ENCODE data around the gene NHSL2.

DNA sequence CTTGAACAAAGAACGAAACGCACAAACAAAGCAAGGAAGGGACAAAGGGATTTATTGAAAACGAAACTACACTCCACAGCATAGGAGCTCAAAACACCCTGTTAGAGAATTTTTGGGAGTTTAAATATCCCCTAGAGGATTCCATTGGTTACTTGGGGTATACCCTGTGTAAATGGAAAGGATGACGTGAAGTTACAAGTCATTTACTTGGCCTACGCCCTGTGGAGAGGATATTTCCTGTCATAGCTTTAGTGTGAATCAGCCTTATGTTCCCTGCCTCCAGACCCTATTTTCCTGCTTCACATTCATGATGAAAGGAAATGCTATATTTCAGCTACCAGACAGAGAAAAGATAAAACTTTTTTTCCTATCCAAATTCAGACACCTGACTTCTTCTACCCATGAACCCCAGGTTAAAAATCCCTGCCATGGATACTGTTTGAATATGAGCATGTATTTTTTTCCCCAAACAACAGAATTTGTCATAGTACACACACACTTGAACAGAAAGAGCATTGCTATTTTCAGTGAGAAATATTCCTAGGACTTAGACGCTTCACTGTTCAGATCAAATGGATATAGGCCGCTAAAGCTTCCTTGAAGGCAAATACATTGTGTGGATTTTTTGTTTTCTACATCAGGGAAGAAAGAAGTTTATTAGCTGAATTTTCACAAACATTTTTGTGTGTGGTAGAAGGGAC, 291.3 kb downstream of the NHSL2 start:
- TF ChIP-seq, protein P1, sequence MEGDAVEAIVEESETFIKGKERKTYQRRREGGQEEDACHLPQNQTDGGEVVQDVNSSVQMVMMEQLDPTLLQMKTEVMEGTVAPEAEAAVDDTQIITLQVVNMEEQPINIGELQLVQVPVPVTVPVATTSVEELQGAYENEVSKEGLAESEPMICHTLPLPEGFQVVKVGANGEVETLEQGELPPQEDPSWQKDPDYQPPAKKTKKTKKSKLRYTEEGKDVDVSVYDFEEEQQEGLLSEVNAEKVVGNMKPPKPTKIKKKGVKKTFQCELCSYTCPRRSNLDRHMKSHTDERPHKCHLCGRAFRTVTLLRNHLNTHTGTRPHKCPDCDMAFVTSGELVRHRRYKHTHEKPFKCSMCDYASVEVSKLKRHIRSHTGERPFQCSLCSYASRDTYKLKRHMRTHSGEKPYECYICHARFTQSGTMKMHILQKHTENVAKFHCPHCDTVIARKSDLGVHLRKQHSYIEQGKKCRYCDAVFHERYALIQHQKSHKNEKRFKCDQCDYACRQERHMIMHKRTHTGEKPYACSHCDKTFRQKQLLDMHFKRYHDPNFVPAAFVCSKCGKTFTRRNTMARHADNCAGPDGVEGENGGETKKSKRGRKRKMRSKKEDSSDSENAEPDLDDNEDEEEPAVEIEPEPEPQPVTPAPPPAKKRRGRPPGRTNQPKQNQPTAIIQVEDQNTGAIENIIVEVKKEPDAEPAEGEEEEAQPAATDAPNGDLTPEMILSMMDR (conservative IDR thresholded peaks at IDR 0.05; ENCODE audit: low read depth, low read length): no peak
- TF ChIP-seq EZH2 (IDR thresholded peaks at IDR 0.05; ENCODE audit: low read length, unreplicated experiment): no peak
